WTC11 (cell line): Measurements from ENCODE around the gene SLC2A6. TPM values are rescaled to one million over a fixed set of nuclear protein-coding genes. Genes with fewer than 3 reads are reported as not detected.

Experiments used
- ATAC-seq: fragments of 200-7000 bp; cut with Tn5 transposase; 2 replicates; pipeline ENCODE4 v1.10.0; 2021; ENCODE audit warnings: mild to moderate bottlenecking, moderate library complexity
- CTCF ChIA-PET: fragments of 300-600 bp; sonication (Branson Sonifier 250); formaldehyde crosslinking; loops from one replicate; lab custom pipeline; 2021; ENCODE audit warnings: antibody characterized with exemption; lab: Charles Lee
- POLR2A ChIA-PET: fragments of 350-600 bp; sonication (Branson Sonifier 250); formaldehyde crosslinking; loops from one replicate; lab custom pipeline; 2021; ENCODE audit warnings: antibody characterized with exemption; lab: Charles Lee
- DNase-seq: peaks from one replicate; pipeline ENCODE4 v3.0.0; 2021; ENCODE audit warnings: low spot score
- H3K27ac Mint-ChIP-seq: 2 replicates; pipeline ENCODE4 v1.8.0; 2021; ENCODE audit warnings: mixed read lengths
- H3K27me3 Mint-ChIP-seq: 2 replicates; pipeline ENCODE4 v1.8.0; 2021; ENCODE audit warnings: low read depth, mild to moderate bottlenecking, moderate library complexity, mixed read lengths
- H3K36me3 Mint-ChIP-seq: 2 replicates; pipeline ENCODE4 v1.8.0; 2021; ENCODE audit warnings: mixed read lengths
- H3K4me1 Mint-ChIP-seq: 2 replicates; pipeline ENCODE4 v1.8.0; 2022; ENCODE audit warnings: mixed read lengths
- H3K4me3 Mint-ChIP-seq: 2 replicates; pipeline ENCODE4 v1.8.0; 2021; ENCODE audit warnings: mild to moderate bottlenecking, moderate library complexity, mixed read lengths
- H3K9me3 Mint-ChIP-seq: 2 replicates; pipeline ENCODE4 v1.8.0; 2021; ENCODE audit warnings: mixed read lengths
- ARID4B ChIP-seq: sonication (generic); formaldehyde crosslinking; IDR thresholded peaks from 2 replicates; pipeline ENCODE4 v1.8.0; 2023; ENCODE audit warnings: missing genetic modification reagents, mild to moderate bottlenecking, borderline replicate concordance
- ATF1 ChIP-seq: sonication (generic); formaldehyde crosslinking; IDR thresholded peaks from 2 replicates; pipeline ENCODE4 v1.8.1; 2023; ENCODE audit warnings: mild to moderate bottlenecking, moderate library complexity, missing genetic modification reagents
- CBFB ChIP-seq: sonication (generic); formaldehyde crosslinking; IDR thresholded peaks from 2 replicates; pipeline ENCODE4 v1.8.1; 2022; ENCODE audit warnings: mild to moderate bottlenecking, low read depth, missing genetic modification reagents
- EMX1 ChIP-seq: fragments of 250-450 bp; sonication (Bioruptor Pico); IDR thresholded peaks from 2 replicates; pipeline ENCODE4 v1.8.0; 2021; ENCODE audit warnings: mild to moderate bottlenecking
- FOXK1 ChIP-seq: sonication (generic); formaldehyde crosslinking; IDR thresholded peaks from 2 replicates; pipeline ENCODE4 v1.8.0; 2022; ENCODE audit warnings: mild to moderate bottlenecking, moderate library complexity, missing genetic modification reagents
- FOXP1 ChIP-seq: sonication (generic); formaldehyde crosslinking; IDR thresholded peaks from 2 replicates; pipeline ENCODE4 v1.8.0; 2022; ENCODE audit warnings: missing genetic modification reagents, mild to moderate bottlenecking, moderate library complexity, borderline replicate concordance
- GRHL2 ChIP-seq: fragments of 250-450 bp; sonication (Bioruptor Pico); IDR thresholded peaks from 2 replicates; pipeline ENCODE4 v1.8.0; 2022; ENCODE audit warnings: mild to moderate bottlenecking, moderate library complexity; ENCODE audit not compliant: insufficient replicate concordance, severe bottlenecking
- GTF2I ChIP-seq: fragments of 250-450 bp; sonication (Bioruptor Pico); conservative IDR thresholded peaks from 2 replicates; pipeline ENCODE4 v1.4.0; 2021; ENCODE audit warnings: mild to moderate bottlenecking
- IRF2 ChIP-seq: sonication (generic); formaldehyde crosslinking; IDR thresholded peaks from 2 replicates; pipeline ENCODE4 v1.8.0; 2022; ENCODE audit warnings: low read depth, missing genetic modification reagents, borderline replicate concordance
- JAZF1 ChIP-seq: fragments of 250-450 bp; sonication (Bioruptor Pico); IDR thresholded peaks from 2 replicates; pipeline ENCODE4 v1.9.0; 2021; ENCODE audit warnings: moderate library complexity, mild to moderate bottlenecking, inconsistent platforms
- MXD4 ChIP-seq: fragments of 250-450 bp; sonication (Bioruptor Pico); IDR thresholded peaks from 2 replicates; pipeline ENCODE4 v1.8.0; 2021; ENCODE audit warnings: mild to moderate bottlenecking, moderate library complexity, borderline replicate concordance
- NFE2L1 ChIP-seq: sonication (generic); formaldehyde crosslinking; IDR thresholded peaks from 2 replicates; pipeline ENCODE4 v1.8.1; 2023; ENCODE audit warnings: missing genetic modification reagents
- PREB ChIP-seq: sonication (generic); formaldehyde crosslinking; IDR thresholded peaks from 2 replicates; pipeline ENCODE4 v1.8.1; 2022; ENCODE audit warnings: mild to moderate bottlenecking, missing genetic modification reagents, moderate library complexity, borderline replicate concordance
- PRRX2 ChIP-seq: fragments of 250-450 bp; sonication (Bioruptor Pico); IDR thresholded peaks from 2 replicates; pipeline ENCODE4 v1.8.0; 2021; ENCODE audit warnings: mild to moderate bottlenecking
- RELA ChIP-seq: sonication (generic); formaldehyde crosslinking; IDR thresholded peaks from 2 replicates; pipeline ENCODE4 v1.8.1; 2022; ENCODE audit warnings: missing genetic modification reagents, mild to moderate bottlenecking, borderline replicate concordance
- RORB ChIP-seq: fragments of 250-450 bp; sonication (Bioruptor Pico); IDR thresholded peaks from 2 replicates; pipeline ENCODE4 v1.9.0; 2021; ENCODE audit warnings: mild to moderate bottlenecking
- TEAD4 ChIP-seq: sonication (generic); formaldehyde crosslinking; IDR thresholded peaks from 2 replicates; pipeline ENCODE4 v1.8.0; 2022; ENCODE audit warnings: mild to moderate bottlenecking, missing genetic modification reagents
- ZNF219 ChIP-seq: sonication (generic); formaldehyde crosslinking; IDR thresholded peaks from 2 replicates; pipeline ENCODE4 v1.8.0; 2023; ENCODE audit warnings: missing genetic modification reagents, mild to moderate bottlenecking, borderline replicate concordance
- ZNF232 ChIP-seq: sonication (generic); formaldehyde crosslinking; IDR thresholded peaks from 2 replicates; pipeline ENCODE4 v1.8.0; 2022; ENCODE audit warnings: mild to moderate bottlenecking, missing genetic modification reagents
- ZNF263 ChIP-seq: sonication (generic); formaldehyde crosslinking; IDR thresholded peaks from 2 replicates; pipeline ENCODE4 v1.8.1; 2022; ENCODE audit warnings: low read depth, mild to moderate bottlenecking, moderate library complexity, missing genetic modification reagents
- total RNA-seq: library from RNA; stranded (reverse); gene quantifications from 3 replicates; pipeline ENCODE4 v1.2.3, GENCODE V29; 2021
- TF ChIP-seq, protein P1 (sequence below): fragments of 250-450 bp; sonication (Bioruptor Pico); IDR thresholded peaks from 2 replicates; pipeline ENCODE4 v1.8.0; 2021; ENCODE audit warnings: mild to moderate bottlenecking
- TF ChIP-seq, protein P2 (sequence below): sonication (generic); formaldehyde crosslinking; conservative IDR thresholded peaks from 2 replicates; pipeline ENCODE4 v1.8.1; 2022; ENCODE audit warnings: mild to moderate bottlenecking, missing genetic modification reagents
- TF ChIP-seq, protein P3 (sequence below): sonication (generic); formaldehyde crosslinking; IDR thresholded peaks from 2 replicates; pipeline ENCODE4 v1.8.1; 2023; ENCODE audit warnings: mild to moderate bottlenecking, missing genetic modification reagents, moderate library complexity
- TF ChIP-seq, protein P4 (sequence below): sonication (generic); formaldehyde crosslinking; conservative IDR thresholded peaks from 2 replicates; pipeline ENCODE4 v1.8.1; 2023; ENCODE audit warnings: mild to moderate bottlenecking, low read depth, missing genetic modification reagents, moderate library complexity

The SLC2A6 gene
- total RNA-seq, 1 experiment from 2014 or later, result 16.6 TPM

GRCh38 chr9:133515615-133516255 lies 36.8 kb upstream of the SLC2A6 start:
- Mint-ChIP-seq H3K9me3 (no peaks in the 10 kb centered on the region), H3K27me3 (no peaks in the 10 kb centered on the region), H3K36me3 (no peaks in the 10 kb centered on the region), H3K4me1 (0 out of 2 replicates have a peak, but pooled peaks cover 4% of the 10 kb centered on the region), H3K27ac (no peak overlapping the region), H3K4me3 (no peak overlapping the region)
- POLR2A ChIA-PET, result no interaction called here
- DNase-seq (no peak), ATAC-seq (no peak)
- TF ChIP-seq PREB (CRISPR knock-in tag) (no peak), EMX1 (CRISPR knock-in tag) (no peak), JAZF1 (CRISPR knock-in tag) (no peak), ZNF263 (no peak), RORB (CRISPR knock-in tag) (no peak), IRF2 (CRISPR knock-in tag) (no peak), ZNF219 (no peak), CBFB (CRISPR knock-in tag) (no peak), TEAD4 (CRISPR knock-in tag) (no peak)
- TF ChIP-seq, protein P1, sequence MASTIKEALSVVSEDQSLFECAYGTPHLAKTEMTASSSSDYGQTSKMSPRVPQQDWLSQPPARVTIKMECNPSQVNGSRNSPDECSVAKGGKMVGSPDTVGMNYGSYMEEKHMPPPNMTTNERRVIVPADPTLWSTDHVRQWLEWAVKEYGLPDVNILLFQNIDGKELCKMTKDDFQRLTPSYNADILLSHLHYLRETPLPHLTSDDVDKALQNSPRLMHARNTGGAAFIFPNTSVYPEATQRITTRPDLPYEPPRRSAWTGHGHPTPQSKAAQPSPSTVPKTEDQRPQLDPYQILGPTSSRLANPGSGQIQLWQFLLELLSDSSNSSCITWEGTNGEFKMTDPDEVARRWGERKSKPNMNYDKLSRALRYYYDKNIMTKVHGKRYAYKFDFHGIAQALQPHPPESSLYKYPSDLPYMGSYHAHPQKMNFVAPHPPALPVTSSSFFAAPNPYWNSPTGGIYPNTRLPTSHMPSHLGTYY (CRISPR knock-in tag), result no peak
- CTCF ChIA-PET, result interaction anchor here (0.6 kb wide), 1 partner anchor 244 kb away, joined by 3 read pairs; no protein-coding TSS in a partner anchor

DNA sequence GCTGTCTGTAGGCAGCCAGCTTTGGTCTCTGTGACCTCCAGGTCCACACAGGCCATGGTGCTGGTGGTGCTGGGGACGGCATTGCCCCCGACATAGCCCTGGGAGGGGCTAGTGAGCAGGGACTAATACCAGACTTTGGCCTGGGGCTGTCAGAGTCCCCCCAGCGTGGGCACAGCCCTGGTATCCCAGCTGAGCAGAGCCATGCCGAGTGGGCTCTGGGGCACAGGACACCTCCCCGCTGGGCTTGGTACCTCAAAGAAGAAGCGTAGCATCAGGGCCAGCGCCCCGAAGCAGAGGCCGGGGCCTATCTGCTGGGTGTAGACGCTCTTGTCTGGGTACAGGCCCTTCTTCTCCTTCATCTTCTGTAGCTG lies 36.3 kb upstream of the SLC2A6 start:
- H3K4me3 Mint-ChIP-seq, result no peak overlapping the region
- no peaks in the 10 kb centered on the region for H3K9me3 Mint-ChIP-seq
- H3K27me3 Mint-ChIP-seq, result no peaks in the 10 kb centered on the region
- H3K4me1 Mint-ChIP-seq, result peaks cover 4% of the 10 kb centered on the region; the same call in 1 of the 2 replicates
- no peak for ATAC-seq
- H3K27ac Mint-ChIP-seq, result no peak overlapping the region
- no peak for DNase-seq
- ChIA-PET CTCF (interaction anchor here (1.0 kb wide), 1 partner anchor 10 kb away, joined by 5 read pairs; no protein-coding TSS in a partner anchor), POLR2A (no interaction called here)
- no peaks in the 10 kb centered on the region for H3K36me3 Mint-ChIP-seq
- TF ChIP-seq ZNF232 (no peak), RELA (CRISPR knock-in tag) (no peak), GRHL2 (CRISPR knock-in tag) (no peak), PREB (CRISPR knock-in tag) (no peak), FOXK1 (CRISPR knock-in tag) (no peak), NFE2L1 (CRISPR knock-in tag) (no peak), PRRX2 (CRISPR knock-in tag) (no peak), FOXP1 (CRISPR knock-in tag) (no peak), ATF1 (CRISPR knock-in tag) (no peak), ARID4B (CRISPR knock-in tag) (no peak), MXD4 (CRISPR knock-in tag) (no peak), GTF2I (CRISPR knock-in tag) (no peak), EMX1 (CRISPR knock-in tag) (no peak)
- TF ChIP-seq, protein P2, sequence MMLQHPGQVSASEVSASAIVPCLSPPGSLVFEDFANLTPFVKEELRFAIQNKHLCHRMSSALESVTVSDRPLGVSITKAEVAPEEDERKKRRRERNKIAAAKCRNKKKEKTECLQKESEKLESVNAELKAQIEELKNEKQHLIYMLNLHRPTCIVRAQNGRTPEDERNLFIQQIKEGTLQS (CRISPR knock-in tag), result no peak
- TF ChIP-seq, protein P3, sequence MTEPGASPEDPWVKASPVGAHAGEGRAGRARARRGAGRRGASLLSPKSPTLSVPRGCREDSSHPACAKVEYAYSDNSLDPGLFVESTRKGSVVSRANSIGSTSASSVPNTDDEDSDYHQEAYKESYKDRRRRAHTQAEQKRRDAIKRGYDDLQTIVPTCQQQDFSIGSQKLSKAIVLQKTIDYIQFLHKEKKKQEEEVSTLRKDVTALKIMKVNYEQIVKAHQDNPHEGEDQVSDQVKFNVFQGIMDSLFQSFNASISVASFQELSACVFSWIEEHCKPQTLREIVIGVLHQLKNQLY (CRISPR knock-in tag), result no peak
- TF ChIP-seq, protein P4, sequence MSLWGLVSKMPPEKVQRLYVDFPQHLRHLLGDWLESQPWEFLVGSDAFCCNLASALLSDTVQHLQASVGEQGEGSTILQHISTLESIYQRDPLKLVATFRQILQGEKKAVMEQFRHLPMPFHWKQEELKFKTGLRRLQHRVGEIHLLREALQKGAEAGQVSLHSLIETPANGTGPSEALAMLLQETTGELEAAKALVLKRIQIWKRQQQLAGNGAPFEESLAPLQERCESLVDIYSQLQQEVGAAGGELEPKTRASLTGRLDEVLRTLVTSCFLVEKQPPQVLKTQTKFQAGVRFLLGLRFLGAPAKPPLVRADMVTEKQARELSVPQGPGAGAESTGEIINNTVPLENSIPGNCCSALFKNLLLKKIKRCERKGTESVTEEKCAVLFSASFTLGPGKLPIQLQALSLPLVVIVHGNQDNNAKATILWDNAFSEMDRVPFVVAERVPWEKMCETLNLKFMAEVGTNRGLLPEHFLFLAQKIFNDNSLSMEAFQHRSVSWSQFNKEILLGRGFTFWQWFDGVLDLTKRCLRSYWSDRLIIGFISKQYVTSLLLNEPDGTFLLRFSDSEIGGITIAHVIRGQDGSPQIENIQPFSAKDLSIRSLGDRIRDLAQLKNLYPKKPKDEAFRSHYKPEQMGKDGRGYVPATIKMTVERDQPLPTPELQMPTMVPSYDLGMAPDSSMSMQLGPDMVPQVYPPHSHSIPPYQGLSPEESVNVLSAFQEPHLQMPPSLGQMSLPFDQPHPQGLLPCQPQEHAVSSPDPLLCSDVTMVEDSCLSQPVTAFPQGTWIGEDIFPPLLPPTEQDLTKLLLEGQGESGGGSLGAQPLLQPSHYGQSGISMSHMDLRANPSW (CRISPR knock-in tag), result no peak
